DND-41 (cell line): Measurements from ENCODE around the gene ENTPD3.
A peak's percentile ranks its signal among the peaks of the same experiment; 100 is the strongest.
"Not testable (repeated sequence)": the region's sequence is repeated elsewhere in the genome, so short reads cannot be mapped to it uniquely, and the experiment has no call there.

Experiments
- ATAC-seq: fragments of 200-7000 bp; cut with Tn5 transposase; 3 replicates; pipeline ENCODE4 v1.9.1; 2021; ENCODE audit warnings: low read depth; ENCODE audit not compliant: insufficient read depth
- DNase-seq: peaks from one replicate; pipeline ENCODE4 v3.0.0-alpha.2; 2020
- H2AFZ ChIP-seq: 2 replicates; pipeline ENCODE4 v1.6.0; 2012; ENCODE audit warnings: low read depth, low read length
- H3K27ac ChIP-seq: 2 replicates; pipeline ENCODE4 v1.5.1; 2012; ENCODE audit warnings: low read length, inconsistent platforms
- H3K27me3 ChIP-seq: fragments of 200-600 bp; sonication (generic); 2 replicates; pipeline ENCODE4 v1.6.0; 2012; ENCODE audit warnings: low read length, mild to moderate bottlenecking, inconsistent platforms; ENCODE audit not compliant: insufficient read depth, poor library complexity
- H3K36me3 ChIP-seq: 2 replicates; pipeline ENCODE4 v1.5.1; 2012; ENCODE audit warnings: low read length, inconsistent platforms; ENCODE audit not compliant: insufficient read depth
- H3K4me1 ChIP-seq: 2 replicates; pipeline ENCODE4 v1.5.1; 2012; ENCODE audit warnings: mild to moderate bottlenecking, low read length; ENCODE audit not compliant: insufficient read depth
- H3K4me2 ChIP-seq: 2 replicates; pipeline ENCODE4 v1.6.0; 2012; ENCODE audit warnings: mild to moderate bottlenecking, moderate library complexity, low read length, inconsistent platforms; ENCODE audit not compliant: insufficient read depth
- H3K4me3 ChIP-seq, 2 experiments: fragments of 200-600 bp in 1 of 2; shearing (Covaris generic) in 1 of 2; 2 replicates each; pipeline ENCODE4 v1.5.1; 2012 to 2016; ENCODE audit warnings: inconsistent platforms in 2 of 2, low read length in 2 of 2, mild to moderate bottlenecking in 2 of 2, low read depth in 1 of 2, moderate library complexity in 1 of 2
- H3K79me2 ChIP-seq: 2 replicates; pipeline ENCODE4 v1.6.0; 2012; ENCODE audit warnings: low read length, inconsistent platforms; ENCODE audit not compliant: insufficient read depth
- H3K9ac ChIP-seq: 2 replicates; pipeline ENCODE4 v1.6.0; 2012; ENCODE audit warnings: low read depth, mild to moderate bottlenecking, inconsistent platforms, low read length, moderate library complexity
- H3K9me3 ChIP-seq: 2 replicates; pipeline ENCODE4 v1.5.1; 2012; ENCODE audit warnings: low read length, moderate library complexity, mild to moderate bottlenecking, inconsistent platforms; ENCODE audit not compliant: insufficient read depth, severe bottlenecking
- H4K20me1 ChIP-seq: 2 replicates; pipeline ENCODE4 v1.6.0; 2012; ENCODE audit warnings: low read length; ENCODE audit not compliant: insufficient read depth
- EZH2 ChIP-seq: IDR thresholded peaks from 3 replicates; pipeline ENCODE4 v1.6.1; 2012; ENCODE audit warnings: borderline replicate concordance, low read depth, mild to moderate bottlenecking, moderate library complexity, low read length, inconsistent platforms; ENCODE audit not compliant: severe bottlenecking
- TF ChIP-seq, protein P1 (sequence below): IDR thresholded peaks from 2 replicates; pipeline ENCODE4 v1.5.1; 2012; ENCODE audit warnings: borderline replicate concordance, low read length, moderate library complexity, mild to moderate bottlenecking; ENCODE audit not compliant: poor library complexity, severe bottlenecking; ENCODE audit errors: extremely low read depth

The ENTPD3 gene

DNA sequence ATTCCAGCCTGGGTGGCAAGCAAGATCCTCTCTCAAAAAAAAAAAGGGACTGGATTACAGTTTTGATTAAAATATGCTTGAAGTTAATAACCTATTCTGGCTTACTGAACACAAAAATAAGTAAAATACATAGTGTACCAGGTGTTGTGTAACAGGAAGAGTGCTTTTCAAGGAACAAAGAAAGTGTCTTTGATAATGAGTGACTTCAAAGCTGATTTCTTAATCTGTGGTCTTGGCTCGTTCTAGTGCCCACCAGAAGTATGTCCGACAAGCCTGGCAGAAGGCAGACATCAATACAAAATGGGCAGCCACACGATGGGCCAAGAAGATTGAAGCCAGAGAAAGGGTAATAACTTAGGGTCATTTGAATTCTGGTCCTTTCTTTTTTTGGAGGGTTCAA is 74.2 kb downstream of the ENTPD3 start:
- TF ChIP-seq, protein P1, sequence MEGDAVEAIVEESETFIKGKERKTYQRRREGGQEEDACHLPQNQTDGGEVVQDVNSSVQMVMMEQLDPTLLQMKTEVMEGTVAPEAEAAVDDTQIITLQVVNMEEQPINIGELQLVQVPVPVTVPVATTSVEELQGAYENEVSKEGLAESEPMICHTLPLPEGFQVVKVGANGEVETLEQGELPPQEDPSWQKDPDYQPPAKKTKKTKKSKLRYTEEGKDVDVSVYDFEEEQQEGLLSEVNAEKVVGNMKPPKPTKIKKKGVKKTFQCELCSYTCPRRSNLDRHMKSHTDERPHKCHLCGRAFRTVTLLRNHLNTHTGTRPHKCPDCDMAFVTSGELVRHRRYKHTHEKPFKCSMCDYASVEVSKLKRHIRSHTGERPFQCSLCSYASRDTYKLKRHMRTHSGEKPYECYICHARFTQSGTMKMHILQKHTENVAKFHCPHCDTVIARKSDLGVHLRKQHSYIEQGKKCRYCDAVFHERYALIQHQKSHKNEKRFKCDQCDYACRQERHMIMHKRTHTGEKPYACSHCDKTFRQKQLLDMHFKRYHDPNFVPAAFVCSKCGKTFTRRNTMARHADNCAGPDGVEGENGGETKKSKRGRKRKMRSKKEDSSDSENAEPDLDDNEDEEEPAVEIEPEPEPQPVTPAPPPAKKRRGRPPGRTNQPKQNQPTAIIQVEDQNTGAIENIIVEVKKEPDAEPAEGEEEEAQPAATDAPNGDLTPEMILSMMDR = no peak
- no peak for TF ChIP-seq EZH2
- Histone ChIP-seq H3K9me3 (no peaks in the 10 kb centered on the region), H3K4me1 (peaks cover 29% of the 10 kb centered on the region), H3K79me2 (peaks cover 38% of the 10 kb centered on the region), H3K4me2 (no peak overlapping the region), H2AFZ (no peak overlapping the region), H3K4me3 (no peak overlapping the region), H3K27me3 (no peaks in the 10 kb centered on the region), H3K9ac (no peak overlapping the region), H3K27ac (no peak overlapping the region), H4K20me1 (peaks cover 44% of the 10 kb centered on the region), H3K36me3 (peaks cover 81% of the 10 kb centered on the region)
- ATAC-seq (no peak), DNase-seq (no peak)

GRCh38 chr3:40462838-40463237 is 75.9 kb downstream of the ENTPD3 start:
- peaks cover 39% of the 10 kb centered on the region for H4K20me1 ChIP-seq
- DNase-seq, H3K4me3 ChIP-seq, H3K27ac ChIP-seq, H3K4me2 ChIP-seq, H2AFZ ChIP-seq, ATAC-seq, H3K27me3 ChIP-seq, H3K9me3 ChIP-seq, H3K9ac ChIP-seq: not testable (repeated sequence)
- peaks cover 22% of the 10 kb centered on the region for H3K4me1 ChIP-seq
- peaks cover 75% of the 10 kb centered on the region for H3K36me3 ChIP-seq
- H3K79me2 ChIP-seq = peaks cover 26% of the 10 kb centered on the region

DNA sequence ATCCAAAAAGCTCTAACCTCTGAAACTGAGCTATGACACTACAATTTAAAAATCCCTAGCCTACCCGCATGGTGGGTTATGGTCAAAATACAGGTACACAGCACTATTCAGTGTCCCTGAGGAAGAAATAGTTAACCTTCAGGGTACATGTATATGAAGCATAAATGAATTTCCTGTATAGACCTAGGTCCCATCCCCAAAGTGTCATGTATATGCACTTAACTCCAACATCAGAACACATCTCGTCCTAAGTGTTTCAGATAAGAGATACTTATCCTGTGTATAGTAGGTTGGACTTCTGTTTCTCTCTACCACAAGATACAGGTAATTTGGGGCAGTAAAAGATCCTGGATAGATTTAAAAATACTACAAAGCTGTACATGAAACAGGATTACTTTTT is 76.6 kb downstream of the ENTPD3 start:
- Histone ChIP-seq H3K36me3 (peaks cover 68% of the 10 kb centered on the region), H3K9ac (no peak overlapping the region), H2AFZ (no peak overlapping the region), H3K27ac (no peak overlapping the region), H3K79me2 (peaks cover 19% of the 10 kb centered on the region), H4K20me1 (peaks cover 32% of the 10 kb centered on the region; the same call in 1 of the 2 replicates), H3K4me2 (no peak overlapping the region), H3K9me3 (no peaks in the 10 kb centered on the region), H3K4me3 (no peak overlapping the region), H3K27me3 (no peaks in the 10 kb centered on the region), H3K4me1 (peaks cover 15% of the 10 kb centered on the region)
- ATAC-seq = no peak
- TF ChIP-seq, protein P1 = no peak
- no peak for TF ChIP-seq EZH2
- DNase-seq = no peak

- no peak overlapping the region for H3K27ac ChIP-seq
- peaks cover 23% of the 10 kb centered on the region; the same call in 1 of the 2 replicates for H4K20me1 ChIP-seq
- peaks cover 6% of the 10 kb centered on the region; the same call in 1 of the 2 replicates for H3K4me1 ChIP-seq
- no peak overlapping the region for H2AFZ ChIP-seq
- no peak overlapping the region for H3K9ac ChIP-seq
- no peak overlapping the region for H3K4me2 ChIP-seq
- H3K9me3 ChIP-seq = no peaks in the 10 kb centered on the region
- no peak for TF ChIP-seq EZH2
- TF ChIP-seq, protein P1 = no peak
- peaks cover 10% of the 10 kb centered on the region for H3K79me2 ChIP-seq
- H3K27me3 ChIP-seq = no peaks in the 10 kb centered on the region
- no peak overlapping the region for H3K4me3 ChIP-seq
- ATAC-seq (peak; percentile 87), DNase-seq (peak; percentile 29)
- peaks cover 58% of the 10 kb centered on the region for H3K36me3 ChIP-seq
Observed at GRCh38 chr3:40464339-40465110, 77.5 kb downstream of the ENTPD3 start.
